Transverse colon (tissue), 4 donors: ENCODE data around the gene HDAC4. TPM values are rescaled to one million over a fixed set of nuclear protein-coding genes. Genes with fewer than 3 reads are reported as not detected.

Experiments used
- DNase-seq: peaks from one replicate; pipeline ENCODE4 v3.0.0-alpha.2; 2019
- H3K27ac ChIP-seq, 4 donors: fragments of 200-600 bp; sonication (generic); 2 replicates each; pipeline ENCODE4 v1.5.1; 2016 to 2018; ENCODE audit warnings: inconsistent platforms in 4 of 4
- H3K27me3 ChIP-seq: fragments of 200-600 bp; sonication (generic); 2 replicates; pipeline ENCODE4 v1.5.1; 2017; ENCODE audit warnings: inconsistent platforms
- H3K36me3 ChIP-seq, 4 donors: fragments of 200-600 bp; sonication (generic); 2 replicates each; pipeline ENCODE4 v1.5.1; 2017 to 2019; ENCODE audit warnings: inconsistent platforms in 4 of 4
- H3K4me1 ChIP-seq, 4 donors: fragments of 200-600 bp; sonication (generic); 2 replicates each; pipeline ENCODE4 v1.5.1; 2017 to 2020; ENCODE audit warnings: inconsistent platforms in 4 of 4
- H3K4me3 ChIP-seq, 4 donors: fragments of 200-600 bp; sonication (generic); 1 replicate in 1 of 4; 2 replicates in 3 of 4; pipeline versions ENCODE4 v1.5.1 to v1.6.1; 2017 to 2019; ENCODE audit warnings: inconsistent platforms in 4 of 4
- H3K9me3 ChIP-seq, 2 donors: fragments of 200-600 bp; sonication (generic); 2 replicates each; pipeline ENCODE4 v1.5.1; 2017 to 2019; ENCODE audit warnings: inconsistent platforms in 2 of 2
- CTCF ChIP-seq, 5 experiments: fragments of 200-600 bp in 3 of 5; fragments of 450-650 bp in 2 of 5; sonication (generic) in 3 of 5; IDR thresholded peaks; 1 replicate in 2 of 5; 2 replicates in 3 of 5; pipeline ENCODE4 v1.5.1; 2016 to 2017; ENCODE audit warnings: antibody characterized with exemption in 5 of 5, inconsistent platforms in 3 of 5, mild to moderate bottlenecking in 2 of 5, moderate library complexity in 1 of 5
- EP300 ChIP-seq: sonication (generic); formaldehyde crosslinking; IDR thresholded peaks from one replicate; pipeline ENCODE4 v1.6.1; 2017; ENCODE audit warnings: antibody characterized with exemption, low read depth
- POLR2A ChIP-seq: fragments of 450-650 bp; IDR thresholded peaks from one replicate; pipeline ENCODE4 v1.6.1; 2016; ENCODE audit warnings: antibody characterized with exemption, mild to moderate bottlenecking, moderate library complexity
- POLR2AphosphoS5 ChIP-seq, 3 donors: sonication (generic); formaldehyde crosslinking; IDR thresholded peaks; one replicate each; pipeline ENCODE4 v1.6.1; 2016; ENCODE audit warnings: antibody characterized with exemption in 3 of 3
- WGBS, 2 donors: methylation state at CpG; one replicate each; pipeline ENCODE4 v1.1.5; 2018; ENCODE audit warnings: low coverage in 1 of 2; 5-methylcytosine and 5-hydroxymethylcytosine counted together
- in situ Hi-C, 4 donors: fragments of 200-750 bp; cut with MboI; loops; one replicate each; pipeline versions ENCODE4 v1.15.0 to v1.15.1; 2017; ENCODE audit warnings: low sequenced_read_pairs in 3 of 4, low pct_ligation_motif_present in 1 of 4, low pct_unique_long_range_greater_than_20kb in 1 of 4
- intact Hi-C: fragments of 100-400 bp; cut with DNase I; formaldehyde crosslinking; loops from one replicate; pipeline ENCODE4 v1.15.1; 2023; ENCODE audit warnings: low total_unique reads
- total RNA-seq, 4 donors: library from RNA; depleted of rRNA; stranded (reverse); fragments of >200 nt; gene quantifications; one replicate each; pipeline ENCODE4 v1.1.0, GENCODE V29; 2016

The HDAC4 gene
- total RNA-seq, 4 donors from 2014 or later, result 33.9 to 192 (median 112) TPM

DNA sequence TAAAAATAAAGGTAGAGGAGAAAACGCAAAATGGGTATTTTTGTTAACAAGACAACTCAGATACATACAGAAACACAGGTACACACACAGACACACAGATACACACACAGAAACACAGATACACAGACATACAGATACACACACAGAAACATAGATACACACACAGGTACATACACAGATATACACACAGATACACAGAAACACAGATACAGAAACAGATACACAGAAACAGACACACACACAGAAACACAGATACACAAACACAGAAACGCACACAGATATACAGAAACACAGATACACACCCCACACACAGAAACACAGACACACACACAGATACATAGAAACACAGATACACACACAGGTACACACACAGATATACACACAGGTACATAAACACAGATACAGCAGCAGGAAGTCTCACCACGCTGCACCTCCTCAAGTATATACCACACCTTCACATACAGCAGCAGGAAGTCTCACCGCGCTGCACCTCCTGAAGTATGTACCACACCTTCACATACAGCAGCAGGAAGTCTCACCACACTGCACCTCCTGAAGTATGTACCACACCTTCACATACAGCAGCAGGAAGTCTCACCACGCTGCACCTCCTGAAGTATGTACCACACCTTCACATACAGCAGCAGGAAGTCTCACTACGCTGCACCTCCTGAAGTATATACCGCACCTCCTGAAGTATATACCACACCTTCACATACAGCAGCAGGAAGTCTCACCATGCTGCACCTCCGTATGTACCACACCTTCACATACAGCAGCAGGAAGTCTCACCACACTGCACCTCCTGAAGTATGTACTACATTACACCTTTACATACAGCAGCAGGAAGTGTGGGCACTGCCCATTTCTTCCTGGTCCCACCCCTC lies 250.5 kb downstream of the HDAC4 start:
- H3K27ac ChIP-seq, result peak overlapping the region; percentile 42 to 67 (median 58)
- in situ Hi-C loops, result no loop called here
- 60 to 78% methylated on average over 1 to 9 of the region's 9 CpGs for WGBS, 2 donors
- H3K4me3 ChIP-seq, result no peak overlapping the region
- DNase-seq, result no peak
- H3K9me3 ChIP-seq, result no peaks in the 10 kb centered on the region
- H3K27me3 ChIP-seq, result no peaks in the 10 kb centered on the region
- TF ChIP-seq POLR2A, result no peak
- TF ChIP-seq POLR2AphosphoS5 (IDR thresholded peaks at IDR 0.05), result no peak
- TF ChIP-seq CTCF (IDR thresholded peaks at IDR 0.05), result no peak
- TF ChIP-seq EP300, result no peak
- intact Hi-C loops, result no loop called here
- no peaks in the 10 kb centered on the region for H3K36me3 ChIP-seq
- peaks cover 0 to 9% (median 6%) of the 10 kb centered on the region in 4 donors for H3K4me1 ChIP-seq

DNA sequence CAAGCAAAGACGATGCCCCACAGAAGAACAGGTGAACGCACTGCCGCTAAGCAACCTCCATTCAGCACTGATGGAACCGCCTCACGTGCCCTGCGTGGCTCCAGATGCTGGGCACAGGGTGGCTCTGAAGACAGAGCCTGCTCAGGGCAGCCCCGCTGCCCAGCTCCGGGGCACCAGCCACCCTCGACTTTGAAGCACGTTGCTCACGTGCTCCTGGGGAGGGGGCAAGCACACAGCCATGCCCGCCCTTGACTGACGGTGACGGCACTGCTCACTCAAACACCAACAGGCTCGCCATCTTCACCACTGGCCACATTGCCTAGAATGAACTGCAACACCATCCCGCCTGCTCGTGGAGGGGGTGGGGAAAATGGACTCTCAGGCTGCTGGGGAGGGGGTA lies 251.3 kb downstream of the HDAC4 start:
- no peak overlapping the region for H3K27ac ChIP-seq
- peaks cover 0 to 9% (median 6%) of the 10 kb centered on the region in 4 donors for H3K4me1 ChIP-seq
- H3K9me3 ChIP-seq, result no peaks in the 10 kb centered on the region
- in situ Hi-C loops (no loop called here), intact Hi-C loops (no loop called here)
- no peaks in the 10 kb centered on the region for H3K36me3 ChIP-seq
- TF ChIP-seq EP300, result no peak
- TF ChIP-seq POLR2AphosphoS5 (IDR thresholded peaks at IDR 0.05), result no peak
- no peak for TF ChIP-seq CTCF (IDR thresholded peaks at IDR 0.05)
- no peak for TF ChIP-seq POLR2A
- 95 to 100% methylated on average over 3 to 17 of the region's 17 CpGs for WGBS, 2 donors
- no peaks in the 10 kb centered on the region for H3K27me3 ChIP-seq
- DNase-seq, result no peak
- H3K4me3 ChIP-seq, result no peak overlapping the region

- TF ChIP-seq CTCF (IDR thresholded peaks at IDR 0.05), result no peak
- no peak for TF ChIP-seq POLR2AphosphoS5 (IDR thresholded peaks at IDR 0.05)
- no peak for DNase-seq
- intact Hi-C loops, result no loop called here
- Histone ChIP-seq H3K27me3 (no peaks in the 10 kb centered on the region), H3K9me3 (no peaks in the 10 kb centered on the region), H3K4me3 (no peak overlapping the region), H3K36me3 (no peaks in the 10 kb centered on the region), H3K27ac (no peak overlapping the region), H3K4me1 (peaks cover 0 to 9% (median 6%) of the 10 kb centered on the region in 4 donors)
- in situ Hi-C loops, result no loop called here
- WGBS, 2 donors, result 94 to 96% methylated on average over 19 to 28 of the region's 28 CpGs
Measured at GRCh38 chr2:239148495-239149200, 252.2 kb downstream of the HDAC4 start.

- in situ Hi-C loops, result no loop called here
- H3K27me3 ChIP-seq, result no peaks in the 10 kb centered on the region
- TF ChIP-seq POLR2AphosphoS5 (IDR thresholded peaks at IDR 0.05) (no peak), EP300 (no peak), CTCF (IDR thresholded peaks at IDR 0.05) (no peak), POLR2A (no peak)
- H3K9me3 ChIP-seq, result no peaks in the 10 kb centered on the region
- H3K4me3 ChIP-seq, result no peak overlapping the region
- no peak for DNase-seq
- 97% methylated on average over 9 of the region's 9 CpGs; no CpG with 5 or more reads in 1 of the 2 donors for WGBS, 2 donors
- intact Hi-C loops, result no loop called here
- H3K36me3 ChIP-seq, result no peaks in the 10 kb centered on the region
- no peak overlapping the region for H3K27ac ChIP-seq
- peaks cover 0 to 9% (median 6%) of the 10 kb centered on the region in 4 donors for H3K4me1 ChIP-seq
Measured at GRCh38 chr2:239147376-239147775, 253.4 kb downstream of the HDAC4 start.
